ENCODE results near the gene ITPR1.
A peak's percentile ranks its signal among the peaks of the same experiment; 100 is the strongest.

The ITPR1 gene

DNA sequence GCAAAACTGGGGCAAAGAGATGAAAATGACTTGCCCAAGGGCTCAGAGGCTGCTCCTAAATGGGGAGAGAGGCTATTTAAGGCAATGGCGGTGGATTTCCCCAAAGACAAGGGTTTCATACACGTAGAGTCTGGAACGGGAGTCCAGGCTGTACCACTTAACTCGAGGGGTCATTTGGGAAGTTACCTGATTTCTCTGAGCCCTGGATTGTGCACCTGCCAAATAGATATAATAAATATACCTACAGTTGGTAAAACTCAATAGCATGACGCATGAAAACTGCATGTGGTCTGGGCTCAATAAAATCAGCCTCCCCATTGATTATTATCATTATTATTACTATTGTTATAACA lies 1.3 kb upstream of the ITPR1 start:
- Histone ChIP-seq H3K4me3 (peak overlapping the region; percentile 95), H3K27ac (peak overlapping the region; percentile 91 to 97)
- DNase-seq (ENCODE audit: low spot score) = no peak
- TF ChIP-seq, protein P1, sequence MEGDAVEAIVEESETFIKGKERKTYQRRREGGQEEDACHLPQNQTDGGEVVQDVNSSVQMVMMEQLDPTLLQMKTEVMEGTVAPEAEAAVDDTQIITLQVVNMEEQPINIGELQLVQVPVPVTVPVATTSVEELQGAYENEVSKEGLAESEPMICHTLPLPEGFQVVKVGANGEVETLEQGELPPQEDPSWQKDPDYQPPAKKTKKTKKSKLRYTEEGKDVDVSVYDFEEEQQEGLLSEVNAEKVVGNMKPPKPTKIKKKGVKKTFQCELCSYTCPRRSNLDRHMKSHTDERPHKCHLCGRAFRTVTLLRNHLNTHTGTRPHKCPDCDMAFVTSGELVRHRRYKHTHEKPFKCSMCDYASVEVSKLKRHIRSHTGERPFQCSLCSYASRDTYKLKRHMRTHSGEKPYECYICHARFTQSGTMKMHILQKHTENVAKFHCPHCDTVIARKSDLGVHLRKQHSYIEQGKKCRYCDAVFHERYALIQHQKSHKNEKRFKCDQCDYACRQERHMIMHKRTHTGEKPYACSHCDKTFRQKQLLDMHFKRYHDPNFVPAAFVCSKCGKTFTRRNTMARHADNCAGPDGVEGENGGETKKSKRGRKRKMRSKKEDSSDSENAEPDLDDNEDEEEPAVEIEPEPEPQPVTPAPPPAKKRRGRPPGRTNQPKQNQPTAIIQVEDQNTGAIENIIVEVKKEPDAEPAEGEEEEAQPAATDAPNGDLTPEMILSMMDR (IDR thresholded peaks at IDR 0.05) = no peak

DNA sequence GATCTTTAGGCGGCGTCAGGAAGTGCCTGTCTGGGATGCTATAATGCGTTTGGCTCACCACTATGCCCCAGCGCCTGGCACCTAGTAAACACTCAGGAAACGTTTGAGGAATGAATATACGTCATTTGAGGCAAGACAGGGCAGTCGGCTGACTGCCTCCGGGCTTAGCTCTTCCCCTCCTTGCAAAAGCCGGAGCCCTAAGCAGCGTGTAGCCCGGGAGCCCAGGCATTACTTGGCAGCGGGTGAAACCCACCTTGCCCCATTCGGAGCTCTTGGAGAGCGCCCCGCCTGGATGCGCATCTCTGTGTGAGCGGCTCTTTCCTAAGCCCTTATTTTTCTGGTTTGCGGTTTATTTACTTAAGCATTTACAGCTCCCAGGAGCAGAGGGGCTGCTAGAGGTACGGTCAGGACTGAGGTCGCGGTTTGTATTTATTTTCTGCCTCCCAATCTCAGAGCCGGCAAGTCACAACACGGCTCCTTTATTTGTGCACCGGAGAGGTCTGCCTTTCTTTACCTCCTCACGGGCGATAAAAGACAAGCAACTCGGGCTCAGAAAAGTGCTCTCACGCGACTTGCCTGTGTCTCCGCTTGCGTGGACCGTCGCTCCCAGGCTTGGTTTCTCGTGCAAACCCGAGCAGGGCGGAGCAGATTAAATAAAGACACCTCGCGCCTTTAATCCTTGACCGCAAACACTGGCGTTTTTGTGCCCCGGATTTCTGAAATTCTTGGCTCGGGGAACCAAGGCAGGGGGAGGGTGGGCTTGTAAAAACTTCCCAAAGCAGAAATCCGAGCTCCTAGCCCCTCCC lies 737 bp upstream of the ITPR1 start:
- TF ChIP-seq, protein P1 (IDR thresholded peaks at IDR 0.05) = no peak
- peak overlapping the region; percentile 95 for H3K4me3 ChIP-seq
- peak; percentile 84 for DNase-seq (ENCODE audit: low spot score)
- peak overlapping the region; percentile 91 to 97 for H3K27ac ChIP-seq

GRCh38 chr3:4493941-4494894 lies 1.1 kb downstream of the ITPR1 start:
- Histone ChIP-seq H3K4me3 (peak overlapping the region; percentile 95), H3K27ac (peak overlapping the region; percentile 91 to 97)
- DNase-seq (ENCODE audit: low spot score) = no peak
- TF ChIP-seq, protein P1 (IDR thresholded peaks at IDR 0.05) = no peak

DNA sequence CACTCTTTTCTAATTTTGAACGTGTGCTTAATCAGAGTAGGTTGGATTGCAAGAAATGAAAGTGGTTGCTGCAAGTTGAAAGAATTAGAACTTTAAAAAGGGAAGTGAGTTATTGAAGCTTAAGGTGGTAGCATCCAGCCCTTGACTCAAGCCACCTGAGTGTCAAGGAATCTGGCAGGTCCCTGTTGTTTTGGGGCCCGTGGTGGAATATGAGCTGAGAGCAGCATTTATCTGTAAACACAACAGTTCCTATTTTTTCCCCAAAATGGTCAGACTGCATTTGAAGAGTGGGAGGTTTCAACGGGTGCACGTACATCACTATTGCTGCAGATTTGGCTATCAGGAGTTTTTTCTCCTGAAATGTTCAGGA lies 1.7 kb downstream of the ITPR1 start:
- Histone ChIP-seq H3K4me3 (peak overlapping the region; percentile 95), H3K27ac (peak overlapping the region; percentile 91 to 97)
- TF ChIP-seq, protein P1 (IDR thresholded peaks at IDR 0.05) = no peak
- DNase-seq (ENCODE audit: low spot score) = no peak

DNA sequence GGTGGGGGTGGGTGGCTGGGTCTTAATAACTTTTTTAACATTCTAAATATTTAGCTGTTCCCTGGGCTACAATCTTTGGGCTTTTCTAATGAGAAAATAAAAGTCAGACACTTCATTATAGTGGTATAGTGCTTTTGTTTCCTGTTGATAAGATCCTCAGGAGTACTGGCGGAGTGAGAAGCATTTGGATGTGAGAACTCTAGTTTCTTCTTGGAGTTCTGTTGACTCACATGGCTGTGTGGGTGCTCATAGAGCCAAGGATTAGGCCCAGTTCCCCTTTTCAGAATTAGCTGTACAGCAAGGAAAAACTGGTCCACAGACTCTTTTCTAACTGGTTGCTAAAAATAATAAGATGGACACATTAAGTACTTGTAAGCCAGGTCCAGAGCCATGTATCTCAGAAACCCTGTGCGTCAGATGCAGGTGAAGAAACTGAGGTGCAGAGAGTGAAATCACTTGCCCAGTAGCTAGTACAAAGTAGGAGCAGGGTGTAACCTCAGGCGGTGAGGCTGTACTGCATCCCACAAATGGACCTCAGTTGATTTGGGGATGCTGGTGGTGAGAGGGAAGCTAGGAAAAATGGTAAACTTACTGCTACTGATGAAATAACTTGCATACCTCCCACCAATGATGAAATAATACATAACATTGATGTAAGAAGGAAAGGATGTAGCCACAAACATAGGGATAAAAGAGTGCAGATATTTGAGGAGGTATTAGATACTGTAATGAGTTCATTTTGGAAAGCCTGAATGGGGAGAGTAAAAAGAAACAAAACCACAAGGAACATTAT lies 2.3 kb downstream of the ITPR1 start:
- Histone ChIP-seq H3K4me3 (peak overlapping the region; percentile 95), H3K27ac (peak overlapping the region; percentile 91 to 97)
- DNase-seq (ENCODE audit: low spot score) = no peak
- TF ChIP-seq, protein P1 (IDR thresholded peaks at IDR 0.05) = no peak

DNA sequence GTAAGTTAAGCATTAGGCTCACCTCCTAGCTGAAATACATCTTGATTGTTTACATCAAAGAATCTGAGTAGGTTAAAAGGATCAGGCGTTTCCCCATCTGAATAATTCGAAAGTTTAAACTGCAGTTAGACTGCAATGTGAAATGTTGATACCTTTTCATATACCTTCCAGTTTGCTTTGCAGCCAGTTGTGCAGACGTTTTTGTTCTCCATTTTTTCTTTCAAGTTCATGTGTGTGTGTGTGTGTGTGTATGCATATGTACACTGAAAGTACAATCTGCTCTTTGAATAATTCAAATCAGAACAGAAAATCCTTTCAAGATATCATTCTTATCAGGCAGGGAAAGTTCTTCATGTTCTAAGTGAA lies 2.9 kb downstream of the ITPR1 start:
- H3K27ac ChIP-seq = peak overlapping the region; percentile 91 to 97
- H3K4me3 ChIP-seq = peak overlapping the region; percentile 95
- TF ChIP-seq, protein P1 (IDR thresholded peaks at IDR 0.05) = no peak
- DNase-seq (ENCODE audit: low spot score) = no peak
